Liver (tissue), 9 donors: ENCODE measurements around the gene TDRD9. TPM values are rescaled to one million over a fixed set of nuclear protein-coding genes. Genes with fewer than 3 reads are reported as not detected.

Experiments used
- DNase-seq: peaks from one replicate; pipeline ENCODE4 v3.0.0-alpha.2; 2017; ENCODE audit warnings: low spot score
- H3K27ac ChIP-seq, 2 donors: one replicate each; pipeline ENCODE4 v1.7.0; 2013; ENCODE audit warnings: inconsistent platforms in 2 of 2, low read length in 2 of 2, control low read depth in 1 of 2, low read depth in 1 of 2, mild to moderate bottlenecking in 1 of 2
- H3K27me3 ChIP-seq, 4 donors: one replicate each; pipeline versions ENCODE4 v1.6.1 to v1.7.0; 2013; ENCODE audit warnings: low read length in 3 of 4, inconsistent platforms in 1 of 4, mild to moderate bottlenecking in 1 of 4, moderate library complexity in 1 of 4; ENCODE audit not compliant: control insufficient read depth in 4 of 4, insufficient read depth in 4 of 4
- H3K36me3 ChIP-seq, 4 donors: one replicate each; pipeline versions ENCODE4 v1.6.1 to v1.7.0; 2013; ENCODE audit warnings: low read length in 3 of 4, mild to moderate bottlenecking in 3 of 4, low read depth in 1 of 4, moderate library complexity in 1 of 4; ENCODE audit not compliant: control insufficient read depth in 4 of 4, insufficient read depth in 3 of 4
- H3K4me1 ChIP-seq, 4 donors: one replicate each; pipeline versions ENCODE4 v1.6.1 to v1.7.0; 2013; ENCODE audit warnings: low read length in 3 of 4, mild to moderate bottlenecking in 3 of 4, moderate library complexity in 1 of 4; ENCODE audit not compliant: control insufficient read depth in 4 of 4, insufficient read depth in 4 of 4
- H3K4me3 ChIP-seq, 3 donors: one replicate each; pipeline versions ENCODE4 v1.6.1 to v1.7.0; 2013; ENCODE audit warnings: low read length in 3 of 3, control low read depth in 1 of 3, low read depth in 1 of 3, mild to moderate bottlenecking in 1 of 3
- H3K9ac ChIP-seq, 2 donors: one replicate each; pipeline ENCODE4 v1.7.0; 2013; ENCODE audit warnings: low read length in 2 of 2, mild to moderate bottlenecking in 2 of 2, moderate library complexity in 2 of 2, control low read depth in 1 of 2, low read depth in 1 of 2
- H3K9me3 ChIP-seq, 4 donors: one replicate each; pipeline versions ENCODE4 v1.6.1 to v1.7.0; 2013; ENCODE audit warnings: low read length in 3 of 4; ENCODE audit not compliant: control insufficient read depth in 4 of 4
- EGR1 ChIP-seq, 2 donors: IDR thresholded peaks; 2 replicates each; pipeline ENCODE4 v1.6.1; 2016 to 2018; ENCODE audit warnings: antibody characterized with exemption in 2 of 2, low read depth in 2 of 2
- FOXA1 ChIP-seq: IDR thresholded peaks from 2 replicates; pipeline ENCODE4 v1.6.1; 2016; ENCODE audit warnings: antibody characterized with exemption
- FOXA2 ChIP-seq: IDR thresholded peaks from 2 replicates; pipeline ENCODE4 v1.6.1; 2016; ENCODE audit warnings: antibody characterized with exemption
- GABPA ChIP-seq, 2 donors: IDR thresholded peaks in 1 of 2; conservative IDR thresholded peaks in 1 of 2; 2 replicates each; pipeline ENCODE4 v1.6.1; 2016; ENCODE audit warnings: antibody characterized with exemption in 2 of 2, mild to moderate bottlenecking in 1 of 2, moderate library complexity in 1 of 2
- HNF4A ChIP-seq, 2 donors: conservative IDR thresholded peaks; 2 replicates each; pipeline ENCODE4 v1.6.1; 2016; ENCODE audit warnings: antibody characterized with exemption in 2 of 2, mild to moderate bottlenecking in 2 of 2
- HNF4G ChIP-seq: IDR thresholded peaks from 2 replicates; pipeline ENCODE4 v1.6.1; 2016; ENCODE audit warnings: antibody characterized with exemption
- JUND ChIP-seq, 2 donors: IDR thresholded peaks; 2 replicates each; pipeline ENCODE4 v1.6.1; 2016; ENCODE audit warnings: antibody characterized with exemption in 2 of 2
- NR2F2 ChIP-seq: IDR thresholded peaks from 2 replicates; pipeline ENCODE4 v1.6.1; 2016; ENCODE audit warnings: antibody characterized with exemption
- RAD21 ChIP-seq, 2 donors: IDR thresholded peaks; 2 replicates each; pipeline ENCODE4 v1.6.1; 2016; ENCODE audit warnings: antibody characterized with exemption in 2 of 2, mild to moderate bottlenecking in 2 of 2
- RXRA ChIP-seq, 2 donors: IDR thresholded peaks; 2 replicates each; pipeline ENCODE4 v1.6.1; 2017 to 2018; ENCODE audit warnings: antibody characterized with exemption in 2 of 2, mild to moderate bottlenecking in 1 of 2
- SP1 ChIP-seq: IDR thresholded peaks from 2 replicates; pipeline ENCODE4 v1.6.1; 2018; ENCODE audit warnings: antibody characterized with exemption, mild to moderate bottlenecking
- TAF1 ChIP-seq: conservative IDR thresholded peaks from 2 replicates; pipeline ENCODE4 v1.6.1; 2016; ENCODE audit warnings: antibody characterized with exemption, mild to moderate bottlenecking
- YY1 ChIP-seq: IDR thresholded peaks from 2 replicates; pipeline ENCODE4 v1.6.1; 2016; ENCODE audit warnings: antibody characterized with exemption, mild to moderate bottlenecking
- WGBS: extraction: QIAGEN DNeasy Blood & Tissue Kit; methylation state at CpG from one replicate; pipeline ENCODE4 v1.1.7; 2013; 5-methylcytosine and 5-hydroxymethylcytosine counted together
- polyA plus RNA-seq, 2 donors: library from polyadenylated mRNA; stranded (reverse) in 1 of 2; unstranded in 1 of 2; fragments of 200-250 nt in 1 of 2; fragments of >200 nt in 1 of 2; fragmentation: Nextera tagmentation in 1 of 2; extraction: Ambion mirVana in 1 of 2; gene quantifications; one replicate each; pipeline versions ENCODE4 v1.2.1 to v1.2.3, GENCODE V29; 2013 to 2015
- total RNA-seq, 2 donors: library from RNA; depleted of rRNA; stranded (reverse); fragments of >200 nt; gene quantifications; one replicate each; pipeline ENCODE4 v1.2.3, GENCODE V29; 2014
- TF ChIP-seq, protein P1 (sequence below): IDR thresholded peaks from 2 replicates; pipeline ENCODE4 v1.6.1; 2016; ENCODE audit warnings: antibody characterized with exemption
- TF ChIP-seq, protein P2 (sequence below): fragments of 150-350 bp; IDR thresholded peaks from 2 replicates; pipeline ENCODE4 v1.5.1; 2017; ENCODE audit warnings: improper control_type of control experiment, low read depth, low read length; ENCODE audit not compliant: missing input control
- TF ChIP-seq, protein P3 (sequence below): IDR thresholded peaks from 2 replicates; pipeline ENCODE4 v1.6.1; 2016; ENCODE audit warnings: antibody characterized with exemption
- TF ChIP-seq, protein P4 (sequence below): IDR thresholded peaks from 2 replicates; pipeline ENCODE4 v1.6.1; 2016; ENCODE audit warnings: antibody characterized with exemption
- TF ChIP-seq, protein P5 (sequence below): IDR thresholded peaks from 2 replicates; pipeline ENCODE4 v1.6.1; 2016; ENCODE audit warnings: antibody characterized with exemption, mild to moderate bottlenecking
- donor health status: healthy.
- donor health status: healthy.
- donor health status: healthy.
- donor health status: healthy.
- donor health status: healthy.

Gene TDRD9
- total and polyA plus RNA-seq, 4 donors = 0.12 to 1.0 (median 0.46) TPM

DNA sequence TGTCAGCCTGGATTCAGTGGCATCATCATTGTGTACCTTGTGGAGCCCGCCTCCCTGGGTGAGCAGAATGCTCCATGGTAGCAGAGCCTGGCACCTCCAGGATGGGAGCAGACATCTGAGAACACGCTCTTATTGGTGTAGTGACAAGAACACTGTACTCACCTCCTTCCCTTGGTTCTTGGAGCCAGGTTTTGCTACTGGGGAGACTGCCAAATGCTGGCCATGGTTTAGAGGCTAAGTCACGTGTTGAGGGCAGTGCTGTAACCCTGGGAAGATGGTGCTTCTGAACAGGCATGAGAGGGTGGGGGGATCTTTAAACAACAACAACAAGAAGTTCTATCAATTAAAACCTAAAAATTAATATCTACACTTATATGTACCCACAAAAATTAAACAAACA, 109.6 kb downstream of the TDRD9 start:
- no peaks in the 10 kb centered on the region for H3K9me3 ChIP-seq
- H3K27me3 ChIP-seq = peaks cover 0 to 3% (median 1%) of the 10 kb centered on the region in 4 donors
- no peaks in the 10 kb centered on the region for H3K4me1 ChIP-seq
- no peaks in the 10 kb centered on the region for H3K36me3 ChIP-seq
- WGBS = 81% methylated on average over 3 of the region's 3 CpGs
- DNase-seq = no peak
- no peak overlapping the region for H3K27ac ChIP-seq
- H3K9ac ChIP-seq = no peak overlapping the region
- TF ChIP-seq NR2F2 (no peak), JUND (IDR thresholded peaks at IDR 0.05) (no peak), TAF1 (no peak), RAD21 (IDR thresholded peaks at IDR 0.05) (no peak), FOXA2 (no peak), GABPA (IDR thresholded peaks at IDR 0.05 in 1 of 2, conservative IDR thresholded peaks at IDR 0.05 in 1 of 2) (no peak), HNF4A (conservative IDR thresholded peaks at IDR 0.05) (no peak), EGR1 (IDR thresholded peaks at IDR 0.05; ENCODE audit: low read depth in 2 of 2) (no peak), HNF4G (no peak), YY1 (no peak), RXRA (IDR thresholded peaks at IDR 0.05) (no peak), SP1 (no peak), FOXA1 (no peak)
- TF ChIP-seq, protein P1, sequence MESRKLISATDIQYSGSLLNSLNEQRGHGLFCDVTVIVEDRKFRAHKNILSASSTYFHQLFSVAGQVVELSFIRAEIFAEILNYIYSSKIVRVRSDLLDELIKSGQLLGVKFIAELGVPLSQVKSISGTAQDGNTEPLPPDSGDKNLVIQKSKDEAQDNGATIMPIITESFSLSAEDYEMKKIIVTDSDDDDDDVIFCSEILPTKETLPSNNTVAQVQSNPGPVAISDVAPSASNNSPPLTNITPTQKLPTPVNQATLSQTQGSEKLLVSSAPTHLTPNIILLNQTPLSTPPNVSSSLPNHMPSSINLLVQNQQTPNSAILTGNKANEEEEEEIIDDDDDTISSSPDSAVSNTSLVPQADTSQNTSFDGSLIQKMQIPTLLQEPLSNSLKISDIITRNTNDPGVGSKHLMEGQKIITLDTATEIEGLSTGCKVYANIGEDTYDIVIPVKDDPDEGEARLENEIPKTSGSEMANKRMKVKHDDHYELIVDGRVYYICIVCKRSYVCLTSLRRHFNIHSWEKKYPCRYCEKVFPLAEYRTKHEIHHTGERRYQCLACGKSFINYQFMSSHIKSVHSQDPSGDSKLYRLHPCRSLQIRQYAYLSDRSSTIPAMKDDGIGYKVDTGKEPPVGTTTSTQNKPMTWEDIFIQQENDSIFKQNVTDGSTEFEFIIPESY = no peak
- TF ChIP-seq, protein P2, sequence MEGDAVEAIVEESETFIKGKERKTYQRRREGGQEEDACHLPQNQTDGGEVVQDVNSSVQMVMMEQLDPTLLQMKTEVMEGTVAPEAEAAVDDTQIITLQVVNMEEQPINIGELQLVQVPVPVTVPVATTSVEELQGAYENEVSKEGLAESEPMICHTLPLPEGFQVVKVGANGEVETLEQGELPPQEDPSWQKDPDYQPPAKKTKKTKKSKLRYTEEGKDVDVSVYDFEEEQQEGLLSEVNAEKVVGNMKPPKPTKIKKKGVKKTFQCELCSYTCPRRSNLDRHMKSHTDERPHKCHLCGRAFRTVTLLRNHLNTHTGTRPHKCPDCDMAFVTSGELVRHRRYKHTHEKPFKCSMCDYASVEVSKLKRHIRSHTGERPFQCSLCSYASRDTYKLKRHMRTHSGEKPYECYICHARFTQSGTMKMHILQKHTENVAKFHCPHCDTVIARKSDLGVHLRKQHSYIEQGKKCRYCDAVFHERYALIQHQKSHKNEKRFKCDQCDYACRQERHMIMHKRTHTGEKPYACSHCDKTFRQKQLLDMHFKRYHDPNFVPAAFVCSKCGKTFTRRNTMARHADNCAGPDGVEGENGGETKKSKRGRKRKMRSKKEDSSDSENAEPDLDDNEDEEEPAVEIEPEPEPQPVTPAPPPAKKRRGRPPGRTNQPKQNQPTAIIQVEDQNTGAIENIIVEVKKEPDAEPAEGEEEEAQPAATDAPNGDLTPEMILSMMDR = no peak
- TF ChIP-seq, protein P3, sequence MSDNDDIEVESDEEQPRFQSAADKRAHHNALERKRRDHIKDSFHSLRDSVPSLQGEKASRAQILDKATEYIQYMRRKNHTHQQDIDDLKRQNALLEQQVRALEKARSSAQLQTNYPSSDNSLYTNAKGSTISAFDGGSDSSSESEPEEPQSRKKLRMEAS = no peak
- TF ChIP-seq, protein P4, sequence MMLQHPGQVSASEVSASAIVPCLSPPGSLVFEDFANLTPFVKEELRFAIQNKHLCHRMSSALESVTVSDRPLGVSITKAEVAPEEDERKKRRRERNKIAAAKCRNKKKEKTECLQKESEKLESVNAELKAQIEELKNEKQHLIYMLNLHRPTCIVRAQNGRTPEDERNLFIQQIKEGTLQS = no peak
- TF ChIP-seq, protein P5, sequence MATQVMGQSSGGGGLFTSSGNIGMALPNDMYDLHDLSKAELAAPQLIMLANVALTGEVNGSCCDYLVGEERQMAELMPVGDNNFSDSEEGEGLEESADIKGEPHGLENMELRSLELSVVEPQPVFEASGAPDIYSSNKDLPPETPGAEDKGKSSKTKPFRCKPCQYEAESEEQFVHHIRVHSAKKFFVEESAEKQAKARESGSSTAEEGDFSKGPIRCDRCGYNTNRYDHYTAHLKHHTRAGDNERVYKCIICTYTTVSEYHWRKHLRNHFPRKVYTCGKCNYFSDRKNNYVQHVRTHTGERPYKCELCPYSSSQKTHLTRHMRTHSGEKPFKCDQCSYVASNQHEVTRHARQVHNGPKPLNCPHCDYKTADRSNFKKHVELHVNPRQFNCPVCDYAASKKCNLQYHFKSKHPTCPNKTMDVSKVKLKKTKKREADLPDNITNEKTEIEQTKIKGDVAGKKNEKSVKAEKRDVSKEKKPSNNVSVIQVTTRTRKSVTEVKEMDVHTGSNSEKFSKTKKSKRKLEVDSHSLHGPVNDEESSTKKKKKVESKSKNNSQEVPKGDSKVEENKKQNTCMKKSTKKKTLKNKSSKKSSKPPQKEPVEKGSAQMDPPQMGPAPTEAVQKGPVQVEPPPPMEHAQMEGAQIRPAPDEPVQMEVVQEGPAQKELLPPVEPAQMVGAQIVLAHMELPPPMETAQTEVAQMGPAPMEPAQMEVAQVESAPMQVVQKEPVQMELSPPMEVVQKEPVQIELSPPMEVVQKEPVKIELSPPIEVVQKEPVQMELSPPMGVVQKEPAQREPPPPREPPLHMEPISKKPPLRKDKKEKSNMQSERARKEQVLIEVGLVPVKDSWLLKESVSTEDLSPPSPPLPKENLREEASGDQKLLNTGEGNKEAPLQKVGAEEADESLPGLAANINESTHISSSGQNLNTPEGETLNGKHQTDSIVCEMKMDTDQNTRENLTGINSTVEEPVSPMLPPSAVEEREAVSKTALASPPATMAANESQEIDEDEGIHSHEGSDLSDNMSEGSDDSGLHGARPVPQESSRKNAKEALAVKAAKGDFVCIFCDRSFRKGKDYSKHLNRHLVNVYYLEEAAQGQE = no peak
- H3K4me3 ChIP-seq = no peak overlapping the region
